Measurements from ENCODE around the gene APOBR.
"Not testable (repeated sequence)": the region's sequence is repeated elsewhere in the genome, so short reads cannot be mapped to it uniquely, and the experiment has no call there.

DNA sequence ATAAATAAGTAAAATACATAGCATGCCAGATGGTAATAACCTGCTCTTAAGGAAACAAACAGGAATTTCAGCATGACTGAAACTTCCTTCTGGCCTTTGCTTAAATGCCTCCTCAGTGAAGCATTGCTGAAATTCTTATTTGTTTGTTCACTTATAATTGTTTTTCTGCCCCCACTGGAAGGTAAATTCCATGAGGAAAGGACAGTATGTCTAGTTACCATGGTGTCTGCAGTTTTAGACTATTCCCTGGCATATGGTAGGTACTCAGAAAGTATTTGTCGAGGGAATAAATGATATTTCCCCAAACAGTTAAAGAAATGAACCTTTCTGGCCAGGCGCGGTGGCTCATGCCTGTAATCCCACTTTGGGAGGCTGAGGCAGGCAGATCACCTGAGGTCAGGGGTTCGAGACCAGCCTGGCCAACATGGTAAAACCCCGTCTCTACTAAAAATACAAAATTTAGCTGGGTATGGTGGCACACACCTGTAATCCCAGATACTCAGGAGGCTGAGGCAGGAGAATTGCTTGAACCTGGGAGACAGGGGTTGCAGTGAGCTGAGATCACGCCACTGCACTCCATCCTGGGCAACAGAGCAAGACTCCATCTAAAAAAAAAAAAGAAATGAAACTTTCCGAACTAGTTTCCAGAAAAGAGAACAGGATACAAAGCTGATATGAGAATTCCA, 32.8 kb downstream of the APOBR start:
- TF ChIP-seq, protein P1, sequence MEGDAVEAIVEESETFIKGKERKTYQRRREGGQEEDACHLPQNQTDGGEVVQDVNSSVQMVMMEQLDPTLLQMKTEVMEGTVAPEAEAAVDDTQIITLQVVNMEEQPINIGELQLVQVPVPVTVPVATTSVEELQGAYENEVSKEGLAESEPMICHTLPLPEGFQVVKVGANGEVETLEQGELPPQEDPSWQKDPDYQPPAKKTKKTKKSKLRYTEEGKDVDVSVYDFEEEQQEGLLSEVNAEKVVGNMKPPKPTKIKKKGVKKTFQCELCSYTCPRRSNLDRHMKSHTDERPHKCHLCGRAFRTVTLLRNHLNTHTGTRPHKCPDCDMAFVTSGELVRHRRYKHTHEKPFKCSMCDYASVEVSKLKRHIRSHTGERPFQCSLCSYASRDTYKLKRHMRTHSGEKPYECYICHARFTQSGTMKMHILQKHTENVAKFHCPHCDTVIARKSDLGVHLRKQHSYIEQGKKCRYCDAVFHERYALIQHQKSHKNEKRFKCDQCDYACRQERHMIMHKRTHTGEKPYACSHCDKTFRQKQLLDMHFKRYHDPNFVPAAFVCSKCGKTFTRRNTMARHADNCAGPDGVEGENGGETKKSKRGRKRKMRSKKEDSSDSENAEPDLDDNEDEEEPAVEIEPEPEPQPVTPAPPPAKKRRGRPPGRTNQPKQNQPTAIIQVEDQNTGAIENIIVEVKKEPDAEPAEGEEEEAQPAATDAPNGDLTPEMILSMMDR (IDR thresholded peaks at IDR 0.05), result not testable (repeated sequence)
- TF ChIP-seq POLR2A (IDR thresholded peaks at IDR 0.05), result not testable (repeated sequence)

Measured in testis (tissue), 2 donors.